Caco-2 (cell line): ENCODE data around the gene ATAD2B. TPM values are rescaled to one million over a fixed set of nuclear protein-coding genes. Genes with fewer than 3 reads are reported as not detected.

Experiments
- BruUV-seq: library from RNA; stranded (reverse); fragments of 400-500 nt; replicated peaks from 2 replicates; lab custom pipeline; 2021; lab: Mats Ljungman, UMichigan
- CTCF ChIA-PET: fragments of 300-600 bp; sonication (Branson Sonifier 250); formaldehyde crosslinking; loops from one replicate; lab custom pipeline; 2022; ENCODE audit warnings: antibody characterized with exemption; lab: Charles Lee
- POLR2A ChIA-PET: fragments of 300-600 bp; sonication (Branson Sonifier 250); formaldehyde crosslinking; loops from one replicate; lab custom pipeline; 2022; ENCODE audit warnings: antibody characterized with exemption; lab: Charles Lee
- DNase-seq, 2 experiments: peaks; one replicate each; pipeline versions ENCODE4 v3.0.0 to v3.0.0-alpha.2; 2020 to 2022
- H3K27me3 ChIP-seq: replicated peaks from 2 replicates; pipeline ENCODE4 v1.6.0; 2011; ENCODE audit warnings: low read length; ENCODE audit not compliant: control insufficient read depth, insufficient read depth
- H3K36me3 ChIP-seq: 2 replicates; pipeline ENCODE4 v1.5.1; 2011; ENCODE audit warnings: low read length; ENCODE audit not compliant: control insufficient read depth, insufficient read depth
- H3K4me1 ChIP-seq: fragments of 250-450 bp; sonication (Bioruptor Pico); 2 replicates; pipeline ENCODE4 v1.5.1; 2020; ENCODE audit warnings: mild to moderate bottlenecking
- H3K4me3 ChIP-seq: 2 replicates; pipeline ENCODE4 v1.5.1; 2011; ENCODE audit warnings: low read depth, mild to moderate bottlenecking, control low read depth, low read length
- H3K9me3 ChIP-seq: fragments of 250-450 bp; sonication (Bioruptor Pico); 2 replicates; pipeline ENCODE4 v1.5.1; 2020; ENCODE audit warnings: mild to moderate bottlenecking, moderate library complexity
- H3K27ac Mint-ChIP-seq: one replicate; pipeline ENCODE4 v1.8.0; 2022; ENCODE audit warnings: mixed read lengths; ENCODE audit not compliant: unreplicated experiment
- H3K27me3 Mint-ChIP-seq: one replicate; pipeline ENCODE4 v1.8.0; 2022; ENCODE audit warnings: mixed read lengths; ENCODE audit not compliant: insufficient read depth, unreplicated experiment
- H3K36me3 Mint-ChIP-seq: one replicate; pipeline ENCODE4 v1.8.0; 2022; ENCODE audit warnings: mild to moderate bottlenecking, mixed read lengths; ENCODE audit not compliant: insufficient read depth, unreplicated experiment
- H3K4me1 Mint-ChIP-seq: one replicate; pipeline ENCODE4 v1.8.0; 2022; ENCODE audit warnings: low read depth, mixed read lengths; ENCODE audit not compliant: unreplicated experiment
- H3K4me3 Mint-ChIP-seq: one replicate; pipeline ENCODE4 v1.8.0; 2022; ENCODE audit warnings: mild to moderate bottlenecking, moderate library complexity, mixed read lengths; ENCODE audit not compliant: unreplicated experiment
- H3K9me3 Mint-ChIP-seq: one replicate; pipeline ENCODE4 v1.8.0; 2022; ENCODE audit warnings: mixed read lengths; ENCODE audit not compliant: unreplicated experiment
- CTCF ChIP-seq, 2 experiments: fragments of 200-600 bp in 1 of 2; IDR thresholded peaks; 1 replicate in 1 of 2; 2 replicates in 1 of 2; pipeline versions ENCODE4 v1.5.1 to v1.8.0; 2011 to 2022; ENCODE audit warnings: antibody characterized with exemption in 1 of 2, control low read depth in 1 of 2, inconsistent platforms in 1 of 2, low read depth in 1 of 2, low read length in 1 of 2, mild to moderate bottlenecking in 1 of 2, moderate library complexity in 1 of 2; ENCODE audit not compliant: insufficient read depth in 1 of 2, severe bottlenecking in 1 of 2, unreplicated experiment in 1 of 2
- intact Hi-C: fragments of 100-400 bp; cut with micrococcal nuclease; formaldehyde crosslinking; loops from one replicate; pipeline ENCODE4 v1.10.0; 2022; ENCODE audit not compliant: unreplicated experiment
- total RNA-seq: library from RNA; stranded (reverse); gene quantifications from 2 replicates; pipeline ENCODE4 v1.2.3, GENCODE V29; 2022

Gene ATAD2B
- total RNA-seq, 1 experiment from 2014 or later, result 32.1 TPM

DNA sequence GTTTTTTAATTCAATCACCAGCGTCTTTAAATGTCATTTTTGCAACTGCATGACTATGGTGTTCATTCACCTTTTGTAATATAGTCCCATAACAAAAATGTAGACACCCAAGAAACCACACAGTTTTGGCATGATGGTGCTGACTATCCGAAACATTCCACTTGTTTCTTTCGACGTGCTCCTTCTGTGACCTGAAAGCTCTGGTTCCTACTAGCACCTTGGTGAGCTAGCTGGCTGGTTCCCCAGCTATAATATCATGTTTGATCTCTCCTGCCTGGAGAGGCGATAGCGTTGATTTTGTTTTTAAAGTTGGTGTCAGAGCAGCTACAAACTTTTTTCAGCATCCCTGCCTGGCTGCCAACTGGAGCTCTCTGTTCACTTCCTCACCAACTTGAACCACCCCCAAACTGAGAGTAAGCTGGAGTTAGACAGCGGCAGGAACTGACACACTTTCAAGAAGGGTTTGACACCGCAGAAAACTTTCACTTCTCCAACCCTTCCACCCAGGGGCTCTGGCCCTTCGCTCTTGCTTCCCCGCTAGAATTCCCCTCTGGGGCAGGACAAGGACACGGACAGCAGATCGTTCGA is 1.1 kb downstream of the ATAD2B start:
- ChIA-PET CTCF (interaction anchor here (0.7 to 3.7 kb wide), 4 partner anchors 101 to 158 kb away, joined by 3 to 64 read pairs (median 20); partner anchors contain the start of gene TP53I3), POLR2A (interaction anchor here (0.6 to 3.6 kb wide), 7 partner anchors 8 to 158 kb away, joined by 5 to 40 read pairs (median 5); partner anchors contain the start of genes SF3B6, TP53I3 and UBXN2A)
- H3K4me1 ChIP-seq, result peaks cover 9% of the 10 kb centered on the region
- no peaks in the 10 kb centered on the region for H3K27me3 Mint-ChIP-seq
- BruUV-seq, result TSS peak; percentile 41
- peak overlapping the region; percentile 91 for H3K4me3 Mint-ChIP-seq
- peak overlapping the region; percentile 94 for H3K27ac Mint-ChIP-seq
- peaks cover 27% of the 10 kb centered on the region for H3K4me1 Mint-ChIP-seq
- H3K4me3 ChIP-seq, result peak overlapping the region; percentile 99
- no peaks in the 10 kb centered on the region for H3K36me3 Mint-ChIP-seq
- intact Hi-C loops, result loop anchor here (2.0 to 10.0 kb wide), 4 partner anchors 103 to 439 kb away; partner anchors contain the start of genes ITSN2 and SF3B6
- no peak for DNase-seq
- H3K27me3 ChIP-seq, result no peaks in the 10 kb centered on the region
- no peaks in the 10 kb centered on the region for H3K9me3 ChIP-seq
- TF ChIP-seq CTCF (IDR thresholded peaks at IDR 0.05; ENCODE audit: insufficient read depth in 1 of 2, low read depth in 1 of 2, low read length in 1 of 2, severe bottlenecking in 1 of 2, unreplicated experiment in 1 of 2), result no peak
- no peaks in the 10 kb centered on the region for H3K9me3 Mint-ChIP-seq
- no peaks in the 10 kb centered on the region for H3K36me3 ChIP-seq

GRCh38 chr2:23924589-23925359 is 2.1 kb downstream of the ATAD2B start:
- Histone ChIP-seq H3K9me3 (no peaks in the 10 kb centered on the region), H3K4me3 (peak overlapping the region; percentile 99), H3K4me1 (peaks cover 9% of the 10 kb centered on the region), H3K27me3 (no peaks in the 10 kb centered on the region), H3K36me3 (no peaks in the 10 kb centered on the region)
- Mint-ChIP-seq H3K4me1 (peaks cover 27% of the 10 kb centered on the region), H3K27ac (peak overlapping the region; percentile 94), H3K36me3 (no peaks in the 10 kb centered on the region), H3K27me3 (no peaks in the 10 kb centered on the region), H3K4me3 (peak overlapping the region; percentile 91), H3K9me3 (no peaks in the 10 kb centered on the region)
- ChIA-PET CTCF (interaction anchor here (1.0 to 3.7 kb wide), 4 partner anchors 100 to 159 kb away, joined by 3 to 64 read pairs (median 20); partner anchors contain the start of gene TP53I3), POLR2A (interaction anchor here (1.8 to 3.6 kb wide), 2 partner anchors 152 to 160 kb away, joined by 5 to 39 read pairs; partner anchors contain the start of gene TP53I3)
- BruUV-seq, result no TSS peak
- no peak for TF ChIP-seq CTCF (IDR thresholded peaks at IDR 0.05; ENCODE audit: insufficient read depth in 1 of 2, low read depth in 1 of 2, low read length in 1 of 2, severe bottlenecking in 1 of 2, unreplicated experiment in 1 of 2)
- no peak for DNase-seq
- intact Hi-C loops, result loop anchor here (1.0 to 10.0 kb wide), 4 partner anchors 8 to 440 kb away; partner anchors contain the start of gene ITSN2

DNA sequence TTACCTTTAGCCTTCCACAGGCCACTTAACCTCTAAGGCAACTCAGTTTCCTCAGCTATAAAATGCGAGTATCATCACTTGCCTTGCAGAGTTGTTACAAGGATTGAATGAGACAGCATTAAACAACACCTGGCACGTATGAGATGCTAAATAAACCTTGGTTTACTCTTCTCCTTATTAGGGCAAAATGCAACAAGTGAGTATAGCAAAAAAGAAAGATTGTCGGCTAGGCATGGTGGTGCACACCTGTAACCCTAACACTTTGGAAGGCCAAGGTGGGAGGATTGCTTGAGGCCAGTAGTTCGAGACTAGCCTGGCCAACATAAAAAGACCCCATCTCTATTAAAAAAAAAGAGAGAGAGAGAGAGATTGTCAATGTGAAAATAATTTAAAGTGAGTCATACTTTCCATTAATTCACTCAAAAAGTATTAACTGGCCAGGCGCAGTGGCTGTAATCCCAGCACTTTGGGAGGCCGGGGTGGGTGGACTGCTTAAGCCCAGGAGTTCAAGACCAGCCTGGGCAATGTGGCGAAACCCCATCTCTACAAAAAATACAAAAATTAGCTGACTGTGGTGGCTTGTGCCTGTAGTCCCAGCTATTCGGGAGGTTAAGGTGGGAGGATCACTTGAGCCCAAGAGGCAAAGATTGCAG is 8.0 kb downstream of the ATAD2B start:
- no peak overlapping the region for H3K4me3 ChIP-seq
- no peaks in the 10 kb centered on the region for H3K27me3 ChIP-seq
- CTCF ChIA-PET, result no interaction called here
- H3K4me3 Mint-ChIP-seq, result no peak overlapping the region
- intact Hi-C loops, result no loop called here
- H3K36me3 ChIP-seq, result no peaks in the 10 kb centered on the region
- POLR2A ChIA-PET, result no interaction called here
- H3K27me3 Mint-ChIP-seq, result no peaks in the 10 kb centered on the region
- H3K27ac Mint-ChIP-seq, result no peak overlapping the region
- H3K4me1 ChIP-seq, result peaks cover 16% of the 10 kb centered on the region
- H3K4me1 Mint-ChIP-seq, result peaks cover 17% of the 10 kb centered on the region
- TF ChIP-seq CTCF (IDR thresholded peaks at IDR 0.05; ENCODE audit: insufficient read depth in 1 of 2, low read depth in 1 of 2, low read length in 1 of 2, severe bottlenecking in 1 of 2, unreplicated experiment in 1 of 2), result no peak
- no peaks in the 10 kb centered on the region for H3K9me3 ChIP-seq
- no peaks in the 10 kb centered on the region for H3K36me3 Mint-ChIP-seq
- no peak for DNase-seq
- no peaks in the 10 kb centered on the region for H3K9me3 Mint-ChIP-seq
- BruUV-seq, result no TSS peak
